ENCODE data around the gene USP36. TPM values are rescaled to one million over a fixed set of nuclear protein-coding genes. Genes with fewer than 3 reads are reported as not detected.

The USP36 gene
- total RNA-seq, 1 experiment from 2014 or later = 113 TPM

GRCh38 chr17:78818932-78819331 is 21.7 kb downstream of the USP36 start:
- H3K4me1 ChIP-seq (ENCODE audit: control insufficient read depth, insufficient read depth, low read length) = no peaks in the 10 kb centered on the region
- no TSS peak for BruUV-seq (replicated peaks)
- no peaks in the 10 kb centered on the region for H3K9me3 ChIP-seq (ENCODE audit: control insufficient read depth, insufficient read depth, low read depth, low read length)
- ChIA-PET POLR2A (interaction anchor here (0.7 kb wide), 1 partner anchor 235 kb away, joined by 4 read pairs; no protein-coding TSS in a partner anchor), CTCF (no interaction called here)
- no peak for TF ChIP-seq POLR2AphosphoS5 (IDR thresholded peaks at IDR 0.05; ENCODE audit: low read depth, low read length)
- no peak for TF ChIP-seq TCF7L2 (IDR thresholded peaks at IDR 0.05; ENCODE audit: low read depth, low read length)
- TF ChIP-seq, protein P1, sequence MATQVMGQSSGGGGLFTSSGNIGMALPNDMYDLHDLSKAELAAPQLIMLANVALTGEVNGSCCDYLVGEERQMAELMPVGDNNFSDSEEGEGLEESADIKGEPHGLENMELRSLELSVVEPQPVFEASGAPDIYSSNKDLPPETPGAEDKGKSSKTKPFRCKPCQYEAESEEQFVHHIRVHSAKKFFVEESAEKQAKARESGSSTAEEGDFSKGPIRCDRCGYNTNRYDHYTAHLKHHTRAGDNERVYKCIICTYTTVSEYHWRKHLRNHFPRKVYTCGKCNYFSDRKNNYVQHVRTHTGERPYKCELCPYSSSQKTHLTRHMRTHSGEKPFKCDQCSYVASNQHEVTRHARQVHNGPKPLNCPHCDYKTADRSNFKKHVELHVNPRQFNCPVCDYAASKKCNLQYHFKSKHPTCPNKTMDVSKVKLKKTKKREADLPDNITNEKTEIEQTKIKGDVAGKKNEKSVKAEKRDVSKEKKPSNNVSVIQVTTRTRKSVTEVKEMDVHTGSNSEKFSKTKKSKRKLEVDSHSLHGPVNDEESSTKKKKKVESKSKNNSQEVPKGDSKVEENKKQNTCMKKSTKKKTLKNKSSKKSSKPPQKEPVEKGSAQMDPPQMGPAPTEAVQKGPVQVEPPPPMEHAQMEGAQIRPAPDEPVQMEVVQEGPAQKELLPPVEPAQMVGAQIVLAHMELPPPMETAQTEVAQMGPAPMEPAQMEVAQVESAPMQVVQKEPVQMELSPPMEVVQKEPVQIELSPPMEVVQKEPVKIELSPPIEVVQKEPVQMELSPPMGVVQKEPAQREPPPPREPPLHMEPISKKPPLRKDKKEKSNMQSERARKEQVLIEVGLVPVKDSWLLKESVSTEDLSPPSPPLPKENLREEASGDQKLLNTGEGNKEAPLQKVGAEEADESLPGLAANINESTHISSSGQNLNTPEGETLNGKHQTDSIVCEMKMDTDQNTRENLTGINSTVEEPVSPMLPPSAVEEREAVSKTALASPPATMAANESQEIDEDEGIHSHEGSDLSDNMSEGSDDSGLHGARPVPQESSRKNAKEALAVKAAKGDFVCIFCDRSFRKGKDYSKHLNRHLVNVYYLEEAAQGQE (IDR thresholded peaks at IDR 0.05; ENCODE audit: insufficient read depth in 1 of 2, low read depth in 2 of 2, low read length in 1 of 2) = no peak
- no peak for TF ChIP-seq CTCF (IDR thresholded peaks at IDR 0.05)
- TF ChIP-seq SIN3A (IDR thresholded peaks at IDR 0.05; ENCODE audit: borderline replicate concordance, insufficient read depth, low read depth, low read length) = no peak
- H3K27me3 ChIP-seq (ENCODE audit: control insufficient read depth, insufficient read depth, low read length) = no peaks in the 10 kb centered on the region
- H3K4me3 ChIP-seq (ENCODE audit: low read depth in 2 of 2, low read length in 2 of 2) = no peak overlapping the region
- in situ Hi-C loops (cut with HindIII; ENCODE audit: low pct_unique_long_range_greater_than_20kb, low sequenced_read_pairs) = no loop called here
- peaks cover 20% of the 10 kb centered on the region for H3K36me3 ChIP-seq (ENCODE audit: control insufficient read depth, insufficient read depth, low read length)
- no peak overlapping the region for H3K27ac ChIP-seq (ENCODE audit: low read length)
- DNase-seq (ENCODE audit: low read depth, low spot score) (no peak), ATAC-seq (no peak)
- intact Hi-C loops (cut with micrococcal nuclease; ENCODE audit: unreplicated experiment) = no loop called here

GRCh38 chr17:78818152-78818846 is 22.3 kb downstream of the USP36 start:
- no peaks in the 10 kb centered on the region for H3K27me3 ChIP-seq (ENCODE audit: control insufficient read depth, insufficient read depth, low read length)
- no TSS peak for BruUV-seq (replicated peaks)
- no peak for DNase-seq (ENCODE audit: low read depth, low spot score)
- no peak overlapping the region for H3K4me3 ChIP-seq (ENCODE audit: low read depth in 2 of 2, low read length in 2 of 2)
- POLR2A ChIA-PET = interaction anchor here (0.7 kb wide), 1 partner anchor 234 kb away, joined by 4 read pairs; no protein-coding TSS in a partner anchor
- H3K27ac ChIP-seq (ENCODE audit: low read length) = no peak overlapping the region
- intact Hi-C loops (cut with micrococcal nuclease; ENCODE audit: unreplicated experiment) (no loop called here), in situ Hi-C loops (cut with HindIII; ENCODE audit: low pct_unique_long_range_greater_than_20kb, low sequenced_read_pairs) (no loop called here)
- H3K4me1 ChIP-seq (ENCODE audit: control insufficient read depth, insufficient read depth, low read length) = no peaks in the 10 kb centered on the region
- ATAC-seq = no peak
- CTCF ChIA-PET = no interaction called here
- H3K9me3 ChIP-seq (ENCODE audit: control insufficient read depth, insufficient read depth, low read depth, low read length) = no peaks in the 10 kb centered on the region
- peaks cover 25% of the 10 kb centered on the region for H3K36me3 ChIP-seq (ENCODE audit: control insufficient read depth, insufficient read depth, low read length)
- TF ChIP-seq, protein P1 (IDR thresholded peaks at IDR 0.05; ENCODE audit: insufficient read depth in 1 of 2, low read depth in 2 of 2, low read length in 1 of 2) = no peak
- TF ChIP-seq POLR2AphosphoS5 (IDR thresholded peaks at IDR 0.05; ENCODE audit: low read depth, low read length) = no peak
- no peak for TF ChIP-seq SIN3A (IDR thresholded peaks at IDR 0.05; ENCODE audit: borderline replicate concordance, insufficient read depth, low read depth, low read length)
- no peak for TF ChIP-seq TCF7L2 (IDR thresholded peaks at IDR 0.05; ENCODE audit: low read depth, low read length)
- no peak for TF ChIP-seq CTCF (IDR thresholded peaks at IDR 0.05)
